Measurements from ENCODE around the gene GUF1. TPM values are rescaled to one million over a fixed set of nuclear protein-coding genes. Genes with fewer than 3 reads are reported as not detected.
"Not testable (repeated sequence)": the region's sequence is repeated elsewhere in the genome, so short reads cannot be mapped to it uniquely, and the experiment has no call there.

Gene GUF1
- total RNA-seq, 1 donor from 2014 or later = 21.4 TPM

DNA sequence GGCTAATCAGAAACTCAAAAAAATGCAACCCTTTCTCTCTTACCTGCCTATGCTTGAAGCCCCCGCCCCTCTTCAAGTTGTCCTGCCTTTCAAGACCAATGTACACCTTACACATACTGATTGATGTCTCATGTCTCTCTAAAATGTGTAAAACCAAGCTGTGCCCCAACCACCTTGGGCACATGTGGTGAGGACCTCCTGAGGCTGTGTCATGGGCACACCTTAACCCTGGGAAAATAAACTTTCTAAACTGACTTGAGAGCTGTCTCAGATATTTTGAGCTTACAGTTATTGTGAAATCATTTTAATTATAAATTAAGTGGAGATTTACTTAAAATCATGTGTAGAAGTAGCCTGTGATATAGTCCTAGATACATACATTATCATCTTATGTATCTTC lies 22.2 kb downstream of the GUF1 start:
- DNase-seq (no peak), ATAC-seq (no peak)
- intact Hi-C loops (cut with micrococcal nuclease) = no loop called here

DNA sequence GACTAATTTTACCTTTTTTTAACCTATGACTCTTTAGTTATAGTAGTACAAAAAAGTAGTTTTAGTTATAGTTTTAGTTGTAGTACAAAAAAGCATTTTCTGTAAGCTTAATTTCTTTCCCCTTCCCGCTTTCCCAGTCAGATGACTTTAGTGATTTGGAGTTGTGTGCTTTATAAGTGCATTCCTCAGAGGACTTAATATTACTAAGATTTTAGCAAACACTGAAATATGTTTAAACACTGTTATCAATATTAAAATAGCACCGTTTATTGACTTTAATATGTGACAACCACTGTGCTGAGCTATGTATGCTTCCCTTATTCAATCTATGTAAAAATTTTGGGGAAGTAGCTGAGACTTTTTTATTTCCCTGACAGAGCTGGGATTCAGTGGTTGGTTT lies 22.8 kb downstream of the GUF1 start:
- ATAC-seq = no peak
- intact Hi-C loops (cut with micrococcal nuclease) = no loop called here
- DNase-seq = no peak

DNA sequence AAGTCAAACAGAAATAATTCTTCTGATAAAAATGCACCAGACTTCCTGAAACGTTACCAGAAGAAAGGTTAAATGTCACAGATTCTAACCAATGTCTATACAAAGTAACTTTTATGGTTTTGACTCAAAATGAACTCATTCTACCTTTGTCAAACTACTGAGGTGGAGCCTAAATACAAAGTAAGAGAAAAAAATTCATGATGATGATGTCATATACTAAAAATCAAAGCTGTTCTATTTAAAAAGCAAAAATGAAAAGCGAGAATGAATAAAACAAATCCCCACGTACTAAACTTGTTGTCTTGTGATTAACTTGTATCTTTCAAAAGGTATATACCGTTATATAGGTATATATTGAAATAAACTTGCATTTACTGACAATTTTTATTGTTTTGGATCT lies 26.5 kb downstream of the GUF1 start:
- intact Hi-C loops (cut with micrococcal nuclease) = no loop called here
- ATAC-seq = no peak
- no peak for DNase-seq

DNA sequence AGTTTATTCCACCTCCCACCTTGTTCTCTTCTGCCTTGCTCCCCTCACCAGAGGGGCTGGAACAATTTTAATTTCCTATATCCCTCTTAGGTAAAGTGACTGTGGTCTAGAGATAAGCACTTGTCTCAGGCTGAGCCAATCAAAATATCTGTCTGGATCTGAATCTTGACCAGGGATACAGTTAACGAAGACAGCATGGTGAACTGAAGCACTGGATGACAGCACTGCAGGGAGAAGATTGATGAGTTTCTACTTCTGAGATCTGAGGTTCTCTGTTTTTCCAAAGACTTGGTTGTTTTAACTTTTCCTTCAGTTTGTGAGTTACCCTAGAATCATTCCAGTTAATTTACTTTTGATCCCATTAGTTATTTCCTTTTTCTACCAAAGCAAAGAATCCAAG lies 34.9 kb downstream of the GUF1 start:
- ATAC-seq (no peak), DNase-seq (no peak)
- intact Hi-C loops (cut with micrococcal nuclease) = no loop called here

DNA sequence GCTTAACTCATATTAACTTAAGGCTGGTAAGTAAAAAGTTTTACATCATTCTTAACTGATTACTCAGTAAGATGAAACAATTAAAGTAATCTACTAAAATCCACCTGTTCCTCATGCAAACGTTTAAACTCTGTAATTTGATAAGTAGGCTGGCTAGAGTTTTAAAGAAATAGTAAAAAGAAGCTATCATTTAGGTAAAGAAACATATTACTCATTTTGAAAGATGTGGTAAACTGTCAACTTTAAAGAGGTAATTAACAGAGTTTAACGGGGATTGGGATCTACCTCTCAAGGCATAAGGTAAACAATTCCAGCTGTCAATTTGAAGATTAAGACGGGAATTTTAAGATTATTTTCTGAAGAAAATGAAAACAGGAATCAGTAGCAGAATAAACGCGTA lies 38.4 kb downstream of the GUF1 start:
- intact Hi-C loops (cut with micrococcal nuclease) = no loop called here
- DNase-seq = no peak
- ATAC-seq = no peak

DNA sequence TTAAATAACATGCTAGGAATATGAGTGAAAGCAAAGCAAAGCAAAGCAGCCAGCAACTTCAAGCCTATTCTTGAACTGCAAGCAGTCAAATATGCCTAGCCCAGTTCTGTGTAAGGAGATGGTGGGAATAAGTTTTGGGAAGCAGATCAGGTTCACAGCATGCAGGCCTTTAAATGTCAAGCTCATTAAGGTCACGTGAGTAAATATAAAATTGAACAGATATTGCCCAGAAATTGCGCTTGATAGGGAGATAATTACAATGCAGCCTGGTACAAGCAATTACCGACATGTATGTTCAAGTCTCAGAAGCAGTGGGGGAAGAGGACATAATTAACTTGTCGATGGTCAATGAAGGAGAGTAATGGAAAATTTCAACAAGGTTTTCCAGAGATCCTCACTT lies 42.2 kb downstream of the GUF1 start:
- intact Hi-C loops (cut with micrococcal nuclease) = no loop called here
- ATAC-seq (no peak), DNase-seq (no peak)

DNA sequence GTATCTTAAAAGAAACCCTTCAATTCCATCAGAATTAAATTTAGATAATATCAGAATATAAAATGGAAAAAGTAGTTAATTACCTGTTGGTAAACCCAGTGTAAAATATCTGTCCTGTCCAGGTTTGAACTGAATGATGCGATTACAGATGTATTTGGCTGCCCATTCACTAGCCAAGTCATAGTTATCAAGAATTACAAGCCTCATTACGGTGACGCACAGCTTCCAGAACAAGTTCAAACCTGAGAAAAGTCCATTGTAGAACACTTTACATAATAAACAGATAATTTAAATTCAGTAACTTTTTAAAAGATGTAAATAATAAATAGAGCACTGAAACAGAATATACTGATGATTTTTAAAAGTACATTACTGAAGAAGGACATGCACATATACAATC lies 43.8 kb downstream of the GUF1 start:
- ATAC-seq (no peak), DNase-seq (no peak)
- intact Hi-C loops (cut with micrococcal nuclease) = no loop called here

DNA sequence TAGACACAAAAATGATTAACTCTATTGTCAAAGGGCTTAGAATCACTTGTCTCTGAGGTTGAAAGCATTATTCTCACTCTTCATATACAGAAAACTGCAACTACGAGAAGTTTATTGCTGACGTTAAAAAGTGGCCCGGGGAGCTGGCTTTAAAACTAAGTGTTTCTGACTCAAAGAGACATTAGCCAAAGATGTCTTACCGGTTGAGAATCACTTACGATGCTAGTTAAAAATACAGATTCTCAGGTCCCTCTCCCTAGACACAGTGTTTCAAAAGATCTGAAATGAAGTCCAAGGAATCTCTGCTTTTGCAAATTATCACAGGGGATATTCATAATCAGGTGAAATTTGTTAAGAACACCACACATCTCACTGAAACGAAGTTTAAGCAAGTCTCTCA lies 46.9 kb downstream of the GUF1 start:
- ATAC-seq = no peak
- DNase-seq = no peak
- intact Hi-C loops (cut with micrococcal nuclease) = no loop called here

DNA sequence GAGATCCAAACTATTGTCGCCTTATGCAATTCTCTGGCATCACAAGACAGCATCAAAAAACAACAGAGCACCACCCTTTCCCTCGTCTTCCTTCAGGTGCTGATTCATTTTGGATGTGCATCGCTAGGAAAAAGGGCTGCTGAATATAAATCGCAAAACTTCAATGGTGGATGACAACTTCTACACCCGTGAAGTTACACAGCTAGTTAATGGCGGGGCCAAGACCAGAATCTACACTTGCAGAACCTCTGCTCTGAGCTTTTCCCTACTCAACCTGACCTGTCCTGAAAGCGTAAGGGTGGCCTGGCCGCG lies 47.5 kb downstream of the GUF1 start:
- ATAC-seq (peak; percentile 32), DNase-seq (no peak)
- intact Hi-C loops (cut with micrococcal nuclease) = no loop called here

DNA sequence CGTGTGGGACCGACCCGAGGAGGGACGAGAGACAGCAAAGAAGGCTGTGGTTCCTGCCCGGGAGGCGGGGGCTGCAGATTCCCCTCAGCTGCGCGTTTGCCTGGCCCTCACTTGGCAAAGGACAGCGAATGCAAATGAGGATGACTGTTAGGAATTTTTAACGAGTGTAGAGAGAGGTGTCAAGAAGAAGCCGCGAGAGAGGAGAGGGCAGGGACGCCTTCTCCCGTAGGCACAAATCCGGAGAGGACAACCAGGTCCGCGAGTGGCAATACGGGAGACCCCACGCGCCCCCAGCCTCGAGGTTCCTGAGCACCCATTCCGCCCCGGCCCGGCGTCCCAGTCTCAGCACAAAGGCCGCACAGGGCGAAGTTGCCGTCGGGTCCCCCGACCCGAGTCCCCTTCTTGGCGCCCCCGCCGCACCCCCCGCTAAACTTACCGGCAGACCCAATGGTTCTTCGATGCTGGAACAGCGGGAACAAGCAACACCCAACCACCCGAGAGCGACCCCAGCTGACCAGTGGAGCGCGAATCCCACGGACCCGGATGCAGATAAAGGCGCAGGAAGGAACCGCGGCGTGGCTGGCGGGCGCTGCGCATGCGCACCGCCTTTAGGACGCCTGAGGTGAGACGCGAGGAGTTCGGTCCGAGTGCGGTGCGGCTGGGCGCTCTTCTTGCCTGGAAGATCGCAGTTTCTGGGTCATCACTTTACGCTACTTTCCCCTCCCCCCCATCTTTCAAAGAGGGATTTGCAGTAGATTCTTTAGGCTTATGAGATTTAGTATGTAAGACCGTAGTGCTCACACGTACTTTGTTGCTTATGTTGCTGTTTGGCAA lies 48.0 kb downstream of the GUF1 start, which contains the start of gene GNPDA2:
TSS of gene GNPDA2 (minus strand) at position 519 of the 834 bp plus-strand sequence. CDS start 4,349 bp downstream, outside the sequence.
- peak; percentile 99 for ATAC-seq
- intact Hi-C loops (cut with micrococcal nuclease) = no loop called here
- DNase-seq = peak; percentile 95

DNA sequence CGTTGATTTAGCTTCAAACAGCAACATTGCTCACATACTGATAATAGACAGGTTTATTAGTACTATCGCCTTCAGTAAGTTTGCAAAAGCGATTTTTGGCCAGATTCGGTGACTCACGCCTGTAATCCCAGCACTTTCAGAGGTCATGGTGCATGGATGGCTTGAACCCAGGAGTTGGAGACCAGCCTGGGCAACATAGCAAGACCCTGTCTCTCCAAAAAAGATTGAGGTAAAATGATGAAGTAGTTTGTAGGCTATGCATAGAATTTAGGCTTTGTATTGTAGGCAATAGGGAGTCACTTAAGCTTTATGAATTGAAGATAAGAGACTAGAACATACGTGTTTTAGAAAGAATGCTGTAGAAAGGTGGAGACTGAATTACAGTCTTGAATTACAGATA lies 49.3 kb downstream of the GUF1 start:
- intact Hi-C loops (cut with micrococcal nuclease) = no loop called here

DNA sequence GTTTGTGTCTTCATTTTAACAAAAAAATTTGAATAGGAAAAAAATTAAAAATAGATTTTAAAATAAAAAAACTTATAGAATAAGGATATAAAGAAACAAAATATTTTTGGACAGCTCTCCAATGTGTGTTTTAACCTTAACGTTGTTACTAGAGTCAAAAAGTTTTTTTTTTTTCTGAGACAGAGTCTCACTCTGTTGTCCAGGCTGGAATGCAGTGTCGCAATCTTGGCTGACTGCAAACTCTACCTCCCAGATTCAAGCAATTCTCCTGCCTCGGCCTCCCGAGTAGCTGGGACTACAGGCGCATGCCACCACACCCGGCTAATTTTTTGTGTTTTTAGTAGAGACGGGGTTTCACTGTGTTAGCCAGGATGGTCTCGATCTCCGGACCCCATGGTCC lies 50.5 kb downstream of the GUF1 start:
- intact Hi-C loops (cut with micrococcal nuclease) = not testable (repeated sequence)

More for the DNA sequence above, 49.3 kb downstream of the GUF1 start:
- DNase-seq (no peak), ATAC-seq (no peak)

DNA sequence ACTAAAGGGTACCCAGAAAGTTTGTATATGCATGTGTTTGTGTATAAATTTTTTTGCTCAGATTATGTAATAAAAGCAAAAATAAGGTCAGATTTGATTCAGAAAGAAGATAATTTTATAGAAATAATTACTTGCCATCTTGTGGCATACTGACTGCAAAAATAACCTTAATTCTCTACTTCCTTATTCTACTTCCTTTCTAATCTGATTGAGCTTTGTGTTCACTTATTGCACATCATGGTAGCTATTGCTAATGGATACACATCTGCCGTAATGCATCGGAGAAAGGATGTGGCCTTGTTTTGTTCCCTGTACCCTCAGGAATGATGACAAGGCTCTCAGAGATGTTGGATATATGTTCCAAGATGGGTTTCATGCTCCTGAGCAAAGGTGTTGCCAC lies 58.7 kb downstream of the GUF1 start:
- no peak for DNase-seq
- intact Hi-C loops (cut with micrococcal nuclease) = no loop called here
- no peak for ATAC-seq

More for the DNA sequence above, 50.5 kb downstream of the GUF1 start:
- not testable (repeated sequence) for ATAC-seq, DNase-seq

DNA sequence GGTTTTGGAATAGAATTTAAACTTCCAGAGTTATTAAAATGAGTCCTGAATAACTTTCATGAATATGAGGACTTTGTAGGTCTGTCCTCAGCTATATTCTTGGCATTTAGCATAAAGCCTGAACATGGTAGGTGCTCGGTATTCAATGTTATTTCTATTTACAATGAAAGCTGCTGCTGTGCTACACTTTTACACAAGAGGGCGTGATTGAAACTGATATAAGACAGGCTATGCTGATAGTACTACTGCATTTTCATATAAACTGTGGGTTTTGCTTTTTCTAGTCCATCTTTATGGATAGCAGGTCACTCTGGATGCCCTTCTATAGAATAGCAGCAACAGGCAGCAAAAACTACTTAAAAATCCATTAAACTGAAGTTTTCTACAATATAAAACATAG lies 60.4 kb downstream of the GUF1 start:
- intact Hi-C loops (cut with micrococcal nuclease) = no loop called here
- no peak for ATAC-seq
- no peak for DNase-seq

DNA sequence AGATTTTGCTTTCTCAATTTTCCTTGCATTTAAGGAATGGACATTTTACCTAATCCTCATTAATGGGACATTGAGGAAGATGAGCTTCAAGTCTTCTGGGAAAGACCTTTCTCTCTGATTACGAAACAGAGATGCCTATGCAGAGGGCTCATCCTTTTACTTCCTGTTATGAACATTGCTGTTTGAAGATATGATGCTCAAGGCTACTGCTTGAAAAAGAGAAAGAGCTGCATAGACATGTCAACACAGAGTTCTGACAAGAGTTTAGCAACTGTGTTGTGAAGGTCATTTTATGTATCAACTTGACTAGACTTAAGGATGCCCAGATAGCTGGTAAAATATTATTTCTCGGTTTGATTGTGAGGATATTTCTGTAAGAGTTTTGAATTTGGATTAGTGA lies 62.0 kb downstream of the GUF1 start:
- intact Hi-C loops (cut with micrococcal nuclease) = no loop called here

More for the DNA sequence above, 62.0 kb downstream of the GUF1 start:
- ATAC-seq = no peak
- DNase-seq = no peak

Other genes with a start within 250 kb of the GUF1 start
- gene KCTD8, start 229.6 kb upstream of the GUF1 start, total RNA-seq = 0.22 TPM
- 0.84 TPM for gene YIPF7, start 26.8 kb upstream of the GUF1 start, total RNA-seq
- 9.3 TPM for gene GNPDA2, start 48.1 kb downstream of the GUF1 start, total RNA-seq

Measured in left ventricle myocardium superior (tissue), 1 donor.